K562 (cell line): ENCODE measurements around the gene PDE4DIP.
"Not testable (repeated sequence)": the region's sequence is repeated elsewhere in the genome, so short reads cannot be mapped to it uniquely, and the experiment has no call there.

ENCODE experiments used
- ATF3 ChIP-seq, 2 experiments: fragments of 450-650 bp in 1 of 2; sonication (generic) in 1 of 2; formaldehyde crosslinking in 1 of 2; IDR thresholded peaks in 1 of 2; conservative IDR thresholded peaks in 1 of 2; 2 replicates each; pipeline versions ENCODE4 v1.6.1 to v1.8.1; 2016 to 2023; ENCODE audit warnings: mild to moderate bottlenecking in 2 of 2, moderate library complexity in 2 of 2, inconsistent platforms in 1 of 2, missing genetic modification reagents in 1 of 2
- CEBPB ChIP-seq: fragments of 450-650 bp; IDR thresholded peaks from 2 replicates; pipeline ENCODE4 v1.6.1; 2016; ENCODE audit warnings: missing genetic modification characterization, missing compliant biosample characterization
- CTCF ChIP-seq, 3 experiments: IDR thresholded peaks in 2 of 3; conservative IDR thresholded peaks in 1 of 3; 2 replicates each; pipeline ENCODE4 v1.5.1; 2011 to 2012; ENCODE audit warnings: low read length in 3 of 3, mild to moderate bottlenecking in 3 of 3, control low read depth in 2 of 3, improper control_type of control experiment in 1 of 3, inconsistent platforms in 1 of 3, low read depth in 1 of 3, mixed read lengths in 1 of 3, moderate library complexity in 1 of 3; ENCODE audit not compliant: insufficient read depth in 2 of 3
- E2F1 ChIP-seq: sonication (generic); formaldehyde crosslinking; IDR thresholded peaks from 2 replicates; pipeline ENCODE4 v1.8.1; 2023; ENCODE audit warnings: mild to moderate bottlenecking, missing genetic modification reagents, moderate library complexity
- ESRRA ChIP-seq: fragments of 450-650 bp; IDR thresholded peaks from 2 replicates; pipeline ENCODE4 v1.6.1; 2014; ENCODE audit warnings: low read depth, mild to moderate bottlenecking, moderate library complexity, borderline replicate concordance
- MAX ChIP-seq: sonication (generic); formaldehyde crosslinking; IDR thresholded peaks from 2 replicates; pipeline ENCODE4 v1.9.0; 2022; ENCODE audit warnings: mild to moderate bottlenecking, missing genetic modification reagents
- REST ChIP-seq, 2 experiments: fragments of 450-650 bp; formaldehyde crosslinking in 1 of 2; IDR thresholded peaks; 2 replicates each; pipeline versions ENCODE4 v1.4.0 to v1.6.1; 2014 to 2020; ENCODE audit warnings: mild to moderate bottlenecking in 2 of 2, borderline replicate concordance in 1 of 2, low read depth in 1 of 2
- RNF2 ChIP-seq: sonication (generic); IDR thresholded peaks from 2 replicates; pipeline ENCODE4 v1.6.1; 2016
- ZNF140 ChIP-seq: fragments of 250-450 bp; sonication (Bioruptor Pico); IDR thresholded peaks from 2 replicates; pipeline ENCODE4 v1.8.0; 2021; ENCODE audit warnings: moderate library complexity, mild to moderate bottlenecking, inconsistent platforms

- TF ChIP-seq CEBPB; ESRRA; CTCF (IDR thresholded peaks at IDR 0.05 in 2 of 3, conservative IDR thresholded peaks at IDR 0.05 in 1 of 3; ENCODE audit: insufficient read depth in 2 of 3, low read depth in 1 of 3, low read length in 3 of 3); ATF3 (IDR thresholded peaks at IDR 0.05); ATF3 (CRISPR knock-in tag; conservative IDR thresholded peaks at IDR 0.05); RNF2; REST (IDR thresholded peaks at IDR 0.05; ENCODE audit: borderline replicate concordance); REST (CRISPR knock-in tag; IDR thresholded peaks at IDR 0.05; ENCODE audit: low read depth); E2F1 (CRISPR knock-in tag); ZNF140; MAX (CRISPR knock-in tag): not testable (repeated sequence)
Observed at GRCh38 chr1:148942906-148943305, 98.7 kb downstream of the PDE4DIP start.
